Measurements from ENCODE around the gene PPP4R4. TPM values are rescaled to one million over a fixed set of nuclear protein-coding genes. Genes with fewer than 3 reads are reported as not detected.

The PPP4R4 gene
- total RNA-seq, 6 donors from 2014 or later: 3.0 to 18.4 (median 6.3) TPM

- DNase-seq (no peak), ATAC-seq (ENCODE audit: low FRiP score in 2 of 2) (no peak)
- Histone ChIP-seq H3K4me1 (no peaks in the 10 kb centered on the region), H3K9me3 (peaks cover 0 to 8% (median 3%) of the 10 kb centered on the region in 4 donors), H3K4me3 (no peak overlapping the region), H3K36me3 (no peaks in the 10 kb centered on the region), H3K27ac (no peak overlapping the region), H3K27me3 (no peaks in the 10 kb centered on the region)
- no peak for TF ChIP-seq EP300 (IDR thresholded peaks at IDR 0.05)
- TF ChIP-seq POLR2AphosphoS5 (IDR thresholded peaks at IDR 0.05): no peak
- no peak for TF ChIP-seq CTCF (IDR thresholded peaks at IDR 0.05)
- no peak for TF ChIP-seq POLR2A (IDR thresholded peaks at IDR 0.05)
- WGBS, 2 donors: 86 to 91% methylated on average over 6 of the region's 6 CpGs
These were observed 130.1 kb downstream of the PPP4R4 start for GRCh38 chr14:94304243-94304642.

- Histone ChIP-seq H3K27me3 (no peaks in the 10 kb centered on the region), H3K4me1 (no peaks in the 10 kb centered on the region), H3K4me3 (no peak overlapping the region), H3K9me3 (peaks cover 0 to 8% (median 3%) of the 10 kb centered on the region in 4 donors), H3K27ac (no peak overlapping the region), H3K36me3 (no peaks in the 10 kb centered on the region)
- TF ChIP-seq POLR2AphosphoS5 (IDR thresholded peaks at IDR 0.05): no peak
- TF ChIP-seq POLR2A (IDR thresholded peaks at IDR 0.05): no peak
- no peak for TF ChIP-seq EP300 (IDR thresholded peaks at IDR 0.05)
- no peak for TF ChIP-seq CTCF (IDR thresholded peaks at IDR 0.05)
- ATAC-seq (ENCODE audit: low FRiP score in 2 of 2) (no peak), DNase-seq (no peak)
- WGBS, 2 donors: 73 to 82% methylated on average over 2 of the region's 2 CpGs
These were observed 131.5 kb downstream of the PPP4R4 start for GRCh38 chr14:94305620-94306019.

- H3K9me3 ChIP-seq: peaks cover 0 to 8% (median 3%) of the 10 kb centered on the region in 4 donors
- H3K27ac ChIP-seq: no peak overlapping the region
- 71 to 86% methylated on average over 12 of the region's 12 CpGs for WGBS, 2 donors
- DNase-seq (no peak), ATAC-seq (ENCODE audit: low FRiP score in 2 of 2) (no peak)
- H3K4me3 ChIP-seq: no peak overlapping the region
- no peak for TF ChIP-seq CTCF (IDR thresholded peaks at IDR 0.05)
- no peak for TF ChIP-seq EP300 (IDR thresholded peaks at IDR 0.05)
- TF ChIP-seq POLR2AphosphoS5 (IDR thresholded peaks at IDR 0.05): no peak
- no peak for TF ChIP-seq POLR2A (IDR thresholded peaks at IDR 0.05)
- H3K4me1 ChIP-seq: no peaks in the 10 kb centered on the region
- no peaks in the 10 kb centered on the region for H3K36me3 ChIP-seq
- H3K27me3 ChIP-seq: no peaks in the 10 kb centered on the region
These were observed 132.2 kb downstream of the PPP4R4 start for GRCh38 chr14:94306047-94306978.

GRCh38 chr14:94307410-94307992 is 133.4 kb downstream of the PPP4R4 start:
- no peak overlapping the region for H3K4me3 ChIP-seq
- WGBS, 2 donors: 31 to 48% methylated on average over 5 of the region's 5 CpGs
- ATAC-seq (ENCODE audit: low FRiP score in 2 of 2) (no peak), DNase-seq (no peak)
- TF ChIP-seq CTCF (IDR thresholded peaks at IDR 0.05) (no peak), POLR2A (IDR thresholded peaks at IDR 0.05) (no peak), EP300 (IDR thresholded peaks at IDR 0.05) (no peak)
- H3K4me1 ChIP-seq: no peaks in the 10 kb centered on the region
- H3K27ac ChIP-seq: no peak overlapping the region
- H3K27me3 ChIP-seq: no peaks in the 10 kb centered on the region
- peaks cover 0 to 8% (median 3%) of the 10 kb centered on the region in 4 donors for H3K9me3 ChIP-seq
- H3K36me3 ChIP-seq: no peaks in the 10 kb centered on the region

Data from upper lobe of left lung (tissue), 6 donors.